ENCODE results near the gene CDKN1C. TPM values are rescaled to one million over a fixed set of nuclear protein-coding genes. Genes with fewer than 3 reads are reported as not detected.
A peak's percentile ranks its signal among the peaks of the same experiment; 100 is the strongest.

Gene CDKN1C
- total RNA-seq, 1 experiment from 2014 or later = 12.9 TPM

DNA sequence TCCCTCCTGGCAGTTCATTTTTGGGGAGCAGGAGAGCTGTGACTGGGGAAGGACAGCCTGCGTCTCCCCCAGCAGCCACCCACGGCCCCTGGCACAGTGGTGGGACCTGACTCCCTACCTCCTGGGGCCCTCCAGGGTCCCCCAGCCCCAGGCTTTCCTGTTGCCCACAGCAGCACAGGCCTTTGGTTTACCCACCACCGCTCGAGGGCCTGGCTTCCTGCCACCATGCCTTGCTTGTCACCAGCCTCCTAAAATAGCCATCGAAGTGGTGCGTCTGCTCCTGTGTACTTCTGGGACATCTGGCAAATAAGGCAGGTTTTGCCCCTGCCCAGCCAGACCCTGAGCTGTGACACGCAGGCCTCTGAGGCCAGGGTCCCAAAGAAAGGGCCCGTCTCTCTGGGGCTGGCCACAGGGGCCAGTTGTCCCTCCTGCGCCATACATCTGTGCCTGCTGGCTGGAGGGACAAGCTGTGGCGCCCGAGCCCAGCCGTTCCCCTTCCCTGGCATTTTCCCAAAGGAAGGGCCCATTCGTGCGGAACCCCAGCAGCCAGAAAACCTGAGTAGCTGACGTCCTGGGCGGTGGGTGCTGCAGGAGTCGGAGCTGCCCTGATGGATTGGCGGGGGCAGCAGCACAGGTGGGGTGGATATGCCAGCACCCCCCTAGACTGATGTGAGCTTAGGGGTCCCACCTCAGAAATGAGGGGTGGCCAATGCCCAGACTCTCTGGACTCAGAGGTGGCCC lies 29.1 kb upstream of the CDKN1C start:
- Histone ChIP-seq H4K20me1 (ENCODE audit: low read length) (no peaks in the 10 kb centered on the region), H3K9me2 (replicated peaks; ENCODE audit: low read length) (no peaks in the 10 kb centered on the region), H3K4me1 (ENCODE audit: insufficient read depth, low read length) (peaks cover 27% of the 10 kb centered on the region), H2AFZ (ENCODE audit: low read length) (no peak overlapping the region), H3F3A (ENCODE audit: low read length, unreplicated experiment) (no peaks in the 10 kb centered on the region), H3K27ac (ENCODE audit: low read length) (no peak overlapping the region), H3K27me3 (ENCODE audit: low read length) (no peaks in the 10 kb centered on the region), H3K79me2 (ENCODE audit: low read length) (no peaks in the 10 kb centered on the region), H3K4me3 (ENCODE audit: low read length) (no peak overlapping the region), H3K4me2 (ENCODE audit: low read length) (no peak overlapping the region), H3K36me3 (ENCODE audit: low read depth, low read length) (no peaks in the 10 kb centered on the region), H3K9me3 (ENCODE audit: low read length) (no peaks in the 10 kb centered on the region), H3K9ac (ENCODE audit: low read length) (no peak overlapping the region)
- DNase-seq (no peak), ATAC-seq (no peak)
- TF ChIP-seq EZH2 (IDR thresholded peaks at IDR 0.05; ENCODE audit: low read length, unreplicated experiment) (no peak), EZH2phosphoT487 (IDR thresholded peaks at IDR 0.05; ENCODE audit: borderline replicate concordance, low read length) (no peak)
- TF ChIP-seq, protein P1, sequence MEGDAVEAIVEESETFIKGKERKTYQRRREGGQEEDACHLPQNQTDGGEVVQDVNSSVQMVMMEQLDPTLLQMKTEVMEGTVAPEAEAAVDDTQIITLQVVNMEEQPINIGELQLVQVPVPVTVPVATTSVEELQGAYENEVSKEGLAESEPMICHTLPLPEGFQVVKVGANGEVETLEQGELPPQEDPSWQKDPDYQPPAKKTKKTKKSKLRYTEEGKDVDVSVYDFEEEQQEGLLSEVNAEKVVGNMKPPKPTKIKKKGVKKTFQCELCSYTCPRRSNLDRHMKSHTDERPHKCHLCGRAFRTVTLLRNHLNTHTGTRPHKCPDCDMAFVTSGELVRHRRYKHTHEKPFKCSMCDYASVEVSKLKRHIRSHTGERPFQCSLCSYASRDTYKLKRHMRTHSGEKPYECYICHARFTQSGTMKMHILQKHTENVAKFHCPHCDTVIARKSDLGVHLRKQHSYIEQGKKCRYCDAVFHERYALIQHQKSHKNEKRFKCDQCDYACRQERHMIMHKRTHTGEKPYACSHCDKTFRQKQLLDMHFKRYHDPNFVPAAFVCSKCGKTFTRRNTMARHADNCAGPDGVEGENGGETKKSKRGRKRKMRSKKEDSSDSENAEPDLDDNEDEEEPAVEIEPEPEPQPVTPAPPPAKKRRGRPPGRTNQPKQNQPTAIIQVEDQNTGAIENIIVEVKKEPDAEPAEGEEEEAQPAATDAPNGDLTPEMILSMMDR (conservative IDR thresholded peaks at IDR 0.05; ENCODE audit: low read depth, low read length) = no peak
- BruUV-seq (replicated peaks) = no TSS peak
- POLR2A ChIA-PET (ENCODE audit: unreplicated experiment) = no interaction called here
- CTCF ChIA-PET = no interaction called here
- intact Hi-C loops (cut with micrococcal nuclease) = no loop called here

DNA sequence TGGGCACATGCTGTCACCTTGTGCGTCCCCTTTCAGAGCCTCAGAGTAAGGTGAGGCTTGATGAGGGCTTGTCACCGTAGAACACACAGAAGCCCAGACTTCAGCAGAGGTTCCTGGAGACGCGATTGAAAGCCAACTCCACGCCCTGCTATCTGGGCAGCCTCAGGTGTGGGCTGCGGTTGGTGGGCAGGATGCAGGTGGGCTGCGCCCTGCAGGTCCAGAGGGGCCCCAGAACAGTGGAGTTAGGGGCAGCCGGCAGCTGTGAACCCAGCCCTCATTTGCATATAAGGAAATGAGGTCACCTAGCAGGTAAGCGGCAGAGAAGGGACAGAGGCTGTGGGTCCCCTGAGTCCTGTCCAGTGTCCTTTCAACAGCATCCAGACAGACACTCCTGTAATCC lies 28.2 kb upstream of the CDKN1C start:
- intact Hi-C loops (cut with micrococcal nuclease) = loop anchor here (2.0 kb wide), 1 partner anchor 15 kb away; the partner anchor contains the start of gene PHLDA2
- ChIA-PET POLR2A (ENCODE audit: unreplicated experiment) (no interaction called here), CTCF (no interaction called here)
- ATAC-seq (no peak), DNase-seq (no peak)
- Histone ChIP-seq H3K4me1 (ENCODE audit: insufficient read depth, low read length) (peaks cover 27% of the 10 kb centered on the region), H3K9me3 (ENCODE audit: low read length) (no peaks in the 10 kb centered on the region), H3K36me3 (ENCODE audit: low read depth, low read length) (no peaks in the 10 kb centered on the region), H3K79me2 (ENCODE audit: low read length) (no peaks in the 10 kb centered on the region), H4K20me1 (ENCODE audit: low read length) (no peaks in the 10 kb centered on the region), H2AFZ (ENCODE audit: low read length) (no peak overlapping the region), H3K27ac (ENCODE audit: low read length) (peak overlapping the region; percentile 86; the same call in 1 of the 2 replicates), H3K4me3 (ENCODE audit: low read length) (no peak overlapping the region), H3K4me2 (ENCODE audit: low read length) (peak overlapping the region; percentile 83), H3K9ac (ENCODE audit: low read length) (peak overlapping the region; percentile 69; the same call in 1 of the 2 replicates), H3K27me3 (ENCODE audit: low read length) (no peaks in the 10 kb centered on the region), H3F3A (ENCODE audit: low read length, unreplicated experiment) (no peaks in the 10 kb centered on the region), H3K9me2 (replicated peaks; ENCODE audit: low read length) (no peaks in the 10 kb centered on the region)
- TF ChIP-seq EZH2 (IDR thresholded peaks at IDR 0.05; ENCODE audit: low read length, unreplicated experiment) = no peak
- TF ChIP-seq, protein P1 (conservative IDR thresholded peaks at IDR 0.05; ENCODE audit: low read depth, low read length) = no peak
- TF ChIP-seq EZH2phosphoT487 (IDR thresholded peaks at IDR 0.05; ENCODE audit: borderline replicate concordance, low read length) = no peak
- no TSS peak for BruUV-seq (replicated peaks)

DNA sequence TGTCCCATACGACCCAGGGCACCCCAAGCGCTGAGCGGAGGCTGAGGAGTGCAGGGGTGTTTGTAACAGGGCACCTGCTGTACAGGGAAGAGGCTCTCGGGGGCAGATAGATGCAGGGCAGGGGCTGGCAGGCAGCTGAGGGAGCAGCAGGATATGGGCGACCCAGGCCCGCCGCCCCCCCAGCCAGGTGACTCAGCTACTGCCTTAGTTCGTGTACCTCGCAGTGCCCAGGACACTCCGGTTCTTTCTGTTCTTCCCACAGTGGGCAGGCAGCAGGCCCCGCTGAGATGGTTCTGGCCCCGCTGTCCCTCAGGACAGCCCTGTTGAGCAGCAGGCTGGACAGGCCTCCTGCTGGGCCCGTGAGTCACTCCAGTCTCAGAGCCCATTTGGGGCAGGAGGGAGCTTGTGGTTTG lies 27.4 kb upstream of the CDKN1C start:
- Histone ChIP-seq H3K4me1 (ENCODE audit: insufficient read depth, low read length) (peaks cover 27% of the 10 kb centered on the region), H3K27ac (ENCODE audit: low read length) (peak overlapping the region; percentile 86), H3K79me2 (ENCODE audit: low read length) (no peaks in the 10 kb centered on the region), H4K20me1 (ENCODE audit: low read length) (no peaks in the 10 kb centered on the region), H3K9me2 (replicated peaks; ENCODE audit: low read length) (no peaks in the 10 kb centered on the region), H2AFZ (ENCODE audit: low read length) (no peak overlapping the region), H3K27me3 (ENCODE audit: low read length) (no peaks in the 10 kb centered on the region), H3K4me3 (ENCODE audit: low read length) (peak overlapping the region; percentile 57), H3F3A (ENCODE audit: low read length, unreplicated experiment) (no peaks in the 10 kb centered on the region), H3K9me3 (ENCODE audit: low read length) (no peaks in the 10 kb centered on the region), H3K36me3 (ENCODE audit: low read depth, low read length) (no peaks in the 10 kb centered on the region), H3K9ac (ENCODE audit: low read length) (peak overlapping the region; percentile 69), H3K4me2 (ENCODE audit: low read length) (peak overlapping the region; percentile 83)
- BruUV-seq (replicated peaks) = no TSS peak
- peak; percentile 50 for ATAC-seq
- ChIA-PET POLR2A (ENCODE audit: unreplicated experiment) (no interaction called here), CTCF (no interaction called here)
- TF ChIP-seq EZH2 (IDR thresholded peaks at IDR 0.05; ENCODE audit: low read length, unreplicated experiment) = no peak
- TF ChIP-seq, protein P1 (conservative IDR thresholded peaks at IDR 0.05; ENCODE audit: low read depth, low read length) = no peak
- TF ChIP-seq EZH2phosphoT487 (IDR thresholded peaks at IDR 0.05; ENCODE audit: borderline replicate concordance, low read length) = no peak
- DNase-seq = peak; percentile 26
- intact Hi-C loops (cut with micrococcal nuclease) = loop anchor here (2.0 kb wide), 1 partner anchor 16 kb away; the partner anchor contains the start of gene PHLDA2
